Activated gamma-delta T cell (primary cell): ENCODE measurements around the gene DAB1.

Experiments used
- DNase-seq: peaks from one replicate; lab custom pipeline; 2025; lab: John Stamatoyannopoulos, UW

Gene DAB1

DNA sequence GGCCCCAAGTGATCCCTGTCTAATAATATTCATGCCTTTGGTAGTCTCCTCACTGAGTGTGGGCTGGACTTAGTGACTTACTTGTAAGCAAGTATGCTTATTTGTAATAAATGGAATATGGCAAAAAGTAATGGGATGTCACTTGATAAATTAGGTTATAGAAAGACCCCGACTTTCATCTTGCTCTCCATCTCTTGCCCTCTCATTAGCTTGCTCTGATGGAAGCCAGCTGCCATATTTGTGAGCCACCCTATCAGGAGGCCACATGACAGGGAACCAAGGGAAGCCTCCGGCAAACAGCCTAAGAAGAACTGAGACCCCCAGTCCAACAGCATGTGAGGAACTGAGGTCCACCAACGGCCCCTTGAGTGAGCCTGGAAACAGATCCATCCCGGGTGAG, 107.0 kb downstream of the DAB1 start:
- no peak for DNase-seq

DNA sequence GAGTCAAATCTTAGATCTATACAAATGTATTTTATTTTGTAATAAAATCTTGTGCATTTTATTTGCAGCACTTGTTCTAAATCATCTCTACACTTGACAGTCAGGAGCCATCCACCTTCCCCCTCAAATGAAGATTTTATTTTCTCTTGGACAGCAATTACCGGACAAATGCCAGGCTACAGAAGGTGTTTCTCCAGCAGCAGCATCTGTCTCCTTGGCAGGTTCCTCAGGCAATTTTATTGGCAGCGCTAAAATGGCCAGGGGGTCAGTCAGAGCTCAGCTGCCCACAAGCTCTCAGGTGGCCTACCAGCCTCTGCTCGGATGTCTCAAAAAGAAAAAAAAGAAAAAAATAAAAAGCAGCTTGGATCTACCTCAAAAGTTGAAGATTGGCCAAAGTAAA, 107.6 kb downstream of the DAB1 start:
- DNase-seq = no peak

DNA sequence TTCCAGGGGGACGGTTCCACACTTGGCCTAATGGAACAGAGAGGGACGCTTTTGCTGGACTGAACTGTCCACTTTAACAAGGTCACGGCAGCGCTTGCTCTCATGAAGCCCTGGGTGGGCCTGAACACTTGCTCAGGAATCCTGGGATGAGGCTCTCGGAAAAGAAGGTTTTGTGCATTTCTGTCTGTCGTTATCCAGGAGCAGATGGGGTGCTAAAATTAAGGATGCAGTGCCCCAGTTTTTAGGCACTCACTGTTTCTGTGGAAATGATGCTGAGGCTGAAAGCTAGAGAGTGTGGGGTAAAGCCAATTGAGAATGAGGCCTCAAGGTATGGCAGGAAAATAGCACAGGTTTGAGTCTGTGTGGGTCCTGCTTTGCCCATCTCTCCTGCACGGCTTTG, 111.0 kb downstream of the DAB1 start:
- no peak for DNase-seq

DNA sequence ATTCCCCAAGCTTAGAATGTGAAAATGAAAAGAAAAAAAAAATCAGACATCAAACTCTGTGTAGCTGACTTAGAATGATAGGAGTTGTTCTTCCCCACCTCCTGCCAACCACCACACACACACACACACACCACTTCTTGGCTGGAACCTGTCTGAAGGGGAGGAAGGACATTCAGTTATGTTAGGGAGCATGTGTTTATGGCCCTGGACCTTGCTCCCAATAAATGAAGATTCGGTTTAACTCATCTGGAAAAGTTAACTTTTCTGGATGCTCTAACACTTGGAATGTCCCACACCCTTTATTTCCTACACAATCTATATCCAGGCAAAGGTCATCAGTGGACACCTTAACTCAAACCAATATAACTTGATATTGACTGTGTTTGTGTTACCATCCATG, 112.4 kb downstream of the DAB1 start:
- DNase-seq = no peak

DNA sequence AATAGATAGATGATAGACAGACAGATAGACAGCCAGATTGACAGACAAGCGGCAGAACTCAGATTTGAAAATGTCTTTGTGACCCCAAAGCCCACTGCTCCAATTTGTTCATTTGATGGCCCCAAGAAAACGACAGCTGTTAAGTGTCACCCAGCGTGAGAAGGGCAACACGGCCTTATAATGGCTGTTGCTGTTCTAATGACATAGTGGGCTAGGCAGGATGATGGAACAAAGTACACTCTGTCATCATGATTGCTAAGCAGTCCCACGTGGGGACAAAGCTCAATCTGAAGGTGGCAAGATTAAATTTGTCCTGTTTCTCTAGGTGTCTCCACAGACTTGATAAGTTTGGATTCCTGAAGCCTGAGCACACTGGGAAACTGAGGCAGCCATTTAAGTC, 112.9 kb downstream of the DAB1 start:
- DNase-seq = no peak

DNA sequence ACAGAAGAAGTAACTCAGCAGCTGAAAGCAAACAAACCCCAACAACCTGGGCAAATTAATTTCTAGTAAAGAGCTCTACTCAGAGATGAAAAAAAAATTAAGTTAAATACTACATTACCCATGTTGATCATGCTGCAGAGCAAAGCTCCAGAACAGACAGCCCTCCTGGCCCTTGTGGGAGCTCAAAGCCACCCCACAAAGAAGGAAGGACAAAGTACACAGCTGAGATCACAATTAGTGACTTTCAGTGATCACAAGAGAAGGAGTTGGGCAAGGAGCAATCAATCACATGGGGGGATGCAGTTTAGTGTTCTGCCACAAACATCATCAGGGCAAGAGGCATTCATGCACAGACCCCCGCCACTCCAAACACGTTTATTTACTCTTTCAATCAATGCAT, 114.2 kb downstream of the DAB1 start:
- no peak for DNase-seq

DNA sequence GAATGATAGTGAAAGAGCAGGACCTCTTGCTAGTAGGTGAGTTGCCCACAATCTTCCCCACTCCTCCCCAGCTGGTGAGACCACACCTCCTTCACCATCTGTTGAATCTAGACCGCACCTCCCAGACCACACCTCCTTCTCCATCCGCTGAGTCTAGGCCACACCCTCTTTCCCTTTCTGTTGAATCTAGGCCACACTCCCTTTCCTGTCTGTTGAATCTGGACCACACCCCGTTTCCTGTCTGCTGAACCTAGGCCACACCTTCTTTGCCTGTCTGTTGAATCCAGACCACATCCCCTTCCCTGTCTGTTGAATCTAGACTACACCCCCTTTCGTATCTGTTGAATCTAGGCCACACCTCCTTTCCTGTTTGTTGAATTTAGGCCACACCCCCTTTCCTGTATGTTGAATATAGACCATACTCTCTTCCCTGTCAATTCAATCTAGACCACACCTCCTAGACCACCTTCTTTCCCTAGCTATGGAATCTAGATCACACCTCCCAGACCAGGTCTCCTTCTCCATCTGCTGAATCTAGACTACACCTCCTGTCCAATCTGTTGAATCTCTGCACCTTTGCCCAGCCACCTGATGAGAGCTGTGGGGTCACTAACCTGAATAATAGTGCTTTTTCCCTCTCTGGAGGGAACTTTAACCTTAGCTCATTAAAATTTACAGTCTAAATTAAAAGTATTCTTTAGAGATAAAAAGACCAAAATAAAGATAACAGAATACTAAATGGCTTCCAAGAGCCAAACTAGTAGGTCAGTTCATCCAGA, 116.3 kb downstream of the DAB1 start:
- DNase-seq = no peak

DNA sequence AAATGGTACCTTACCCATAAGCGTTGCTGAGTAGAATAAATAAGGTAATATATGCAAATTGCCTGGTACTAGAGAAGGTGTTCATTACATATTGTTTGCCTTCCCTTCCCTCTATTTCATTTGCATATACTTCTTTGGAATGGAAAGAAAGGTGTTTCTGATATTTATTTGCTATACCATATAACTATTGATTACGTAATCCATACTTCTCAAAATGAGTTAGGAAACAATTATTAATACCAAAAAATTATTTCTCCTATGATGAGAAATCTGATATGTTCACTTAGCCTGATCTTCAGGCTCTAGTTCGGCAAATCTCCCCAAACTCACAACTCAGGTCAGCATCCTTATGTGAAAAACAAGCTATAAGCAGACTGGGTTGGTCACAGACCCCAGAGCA, 119.3 kb downstream of the DAB1 start:
- DNase-seq = no peak

DNA sequence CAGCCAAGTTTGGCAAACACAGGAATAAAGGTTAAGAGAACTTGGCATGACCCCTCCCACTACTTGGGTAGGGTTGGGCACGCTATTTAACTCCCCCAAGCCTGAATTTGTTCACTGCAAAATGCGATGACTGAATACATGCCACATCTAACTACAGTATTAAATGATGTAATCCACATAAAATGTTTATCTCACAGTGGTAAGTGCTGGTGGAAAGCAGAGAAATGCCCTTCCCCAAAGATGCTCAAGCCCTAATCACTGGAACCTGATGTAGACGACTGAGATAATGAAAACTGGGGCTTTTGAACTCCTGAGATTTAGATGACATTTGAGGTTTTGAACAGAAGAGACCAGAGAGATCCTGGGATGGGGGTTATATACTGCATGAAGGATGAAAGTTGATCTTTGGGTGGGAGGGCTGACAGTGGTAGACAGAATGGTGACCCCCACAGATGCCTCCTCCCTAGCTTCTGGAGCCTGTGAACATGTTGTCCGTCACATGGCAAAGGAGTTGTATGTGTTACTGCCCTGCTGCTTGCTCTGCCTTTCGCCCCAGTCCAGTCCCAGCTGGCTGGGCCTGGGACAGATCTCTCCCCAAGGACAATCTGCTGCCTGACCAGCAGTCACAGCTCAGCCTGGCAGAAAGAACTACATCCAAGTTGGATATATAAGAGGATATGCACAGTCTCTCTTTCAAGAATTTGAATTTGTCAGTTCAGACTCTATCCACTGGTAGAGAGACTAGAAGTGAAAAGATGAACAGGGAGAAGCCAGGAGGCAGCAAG, 120.9 kb downstream of the DAB1 start:
- no peak for DNase-seq

DNA sequence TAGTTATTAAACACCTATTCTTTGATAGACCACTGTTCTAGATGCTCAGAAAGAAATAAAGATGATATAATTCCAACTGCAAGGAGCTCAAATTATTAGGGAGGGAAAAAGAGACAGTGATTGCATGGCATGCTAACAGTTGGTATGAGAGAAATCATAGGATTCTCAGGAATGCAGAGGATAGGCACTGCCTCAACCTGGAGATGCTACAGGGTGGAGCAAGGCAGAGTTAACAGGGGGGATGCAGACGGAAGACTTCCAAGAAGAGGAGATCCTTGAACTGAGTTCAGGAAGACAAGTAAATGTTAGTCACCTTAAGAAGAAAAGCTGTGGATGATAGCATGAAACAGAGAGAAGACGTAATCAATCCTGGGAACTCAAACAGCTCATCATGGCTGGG, 123.7 kb downstream of the DAB1 start:
- no peak for DNase-seq

DNA sequence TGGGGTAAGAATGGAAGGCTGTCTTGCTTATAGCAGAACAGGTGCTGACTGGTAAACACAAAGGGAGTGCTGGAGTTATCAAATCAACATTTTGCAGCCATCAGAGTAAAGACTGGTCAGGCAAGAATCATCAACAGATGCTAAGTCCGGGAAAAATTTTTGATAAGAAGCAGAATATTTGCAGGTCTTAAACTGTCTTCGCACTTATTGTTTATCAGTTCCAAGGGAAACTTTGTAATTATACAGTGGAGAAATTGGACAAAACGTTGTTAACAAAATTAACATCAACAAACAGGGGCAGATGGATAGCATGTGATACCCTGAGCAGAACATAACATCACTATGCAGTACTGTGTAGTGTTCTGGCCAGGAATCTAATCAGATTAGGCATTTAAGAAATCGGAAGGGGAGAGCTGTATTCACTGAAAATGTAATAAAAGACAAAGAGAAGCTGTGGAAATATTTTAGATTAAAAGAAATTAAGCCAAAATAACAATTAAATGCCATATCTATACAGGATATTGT, 127.1 kb downstream of the DAB1 start:
- no peak for DNase-seq

DNA sequence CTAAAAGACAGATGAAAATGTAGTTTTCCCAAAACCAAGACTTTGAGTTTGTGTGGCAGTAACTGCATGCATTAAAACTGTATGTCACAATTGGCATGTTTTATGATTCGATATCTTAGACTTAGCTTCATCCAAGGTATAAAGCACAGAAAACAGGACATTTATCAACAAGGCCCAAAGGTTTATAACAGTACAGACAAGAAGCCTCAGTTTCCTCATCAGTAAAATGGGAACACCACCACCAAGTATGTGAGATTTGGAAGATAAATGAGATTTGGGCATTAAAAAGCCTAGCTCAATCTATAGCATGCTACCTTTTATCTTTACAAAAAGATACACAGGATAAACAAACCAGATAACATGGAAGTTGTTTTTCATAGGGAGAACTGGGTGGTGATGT, 128.5 kb downstream of the DAB1 start:
- no peak for DNase-seq

DNA sequence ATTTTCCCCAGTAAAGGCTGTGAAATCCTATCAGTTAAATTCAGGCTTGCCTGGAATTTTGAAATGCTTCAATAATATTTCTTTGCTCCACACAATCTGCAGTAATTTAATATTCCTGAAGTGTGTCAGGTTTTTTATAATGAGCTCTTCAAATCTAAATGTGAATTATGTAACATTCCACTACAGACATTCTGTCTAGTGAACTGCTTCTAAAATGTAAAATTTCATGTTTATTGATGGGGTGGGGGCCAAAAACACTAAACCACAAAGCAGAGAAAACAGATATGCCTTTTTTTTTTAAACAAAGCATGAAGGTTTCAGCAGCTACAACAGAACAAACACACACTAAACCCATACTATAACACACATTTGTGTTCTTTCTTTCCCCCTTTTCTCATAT, 129.7 kb downstream of the DAB1 start:
- no peak for DNase-seq

DNA sequence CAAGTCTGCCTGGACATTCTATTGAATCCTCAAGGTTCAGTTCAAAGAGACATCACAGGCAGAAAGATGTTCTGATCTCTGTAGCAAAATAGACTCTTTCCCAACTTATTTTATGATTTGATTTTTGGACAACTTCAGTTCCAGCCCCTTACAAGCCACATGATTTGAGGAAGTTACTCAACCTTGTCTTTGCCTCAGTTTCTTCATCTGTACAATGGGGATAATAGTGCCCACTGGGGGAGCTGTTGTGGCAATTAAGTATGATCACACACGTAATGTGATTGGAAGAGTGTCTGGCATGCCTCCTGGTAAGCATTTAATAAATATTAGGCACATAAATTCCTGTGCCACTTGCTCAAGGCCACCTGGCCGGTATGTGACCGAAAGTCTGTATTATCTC, 130.6 kb downstream of the DAB1 start:
- no peak for DNase-seq

DNA sequence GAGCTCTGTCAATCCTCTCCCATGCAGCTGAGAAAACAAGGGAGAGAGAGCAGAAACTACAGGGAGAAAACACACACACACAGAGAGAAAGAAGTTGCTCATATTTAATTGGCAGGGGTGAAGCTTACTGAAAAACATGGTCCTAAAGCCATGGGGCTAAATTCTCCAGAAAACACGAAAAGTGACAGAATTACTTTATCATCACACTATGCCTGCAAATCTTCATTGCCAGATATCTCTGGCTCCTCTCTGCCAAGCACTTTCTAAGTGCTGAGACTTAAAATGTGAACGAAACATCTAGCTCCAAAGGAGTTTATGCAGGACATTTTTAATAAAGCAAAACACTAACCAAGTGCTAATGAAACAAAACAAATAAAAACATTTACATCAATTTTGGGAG, 134.1 kb downstream of the DAB1 start:
- DNase-seq = no peak

DNA sequence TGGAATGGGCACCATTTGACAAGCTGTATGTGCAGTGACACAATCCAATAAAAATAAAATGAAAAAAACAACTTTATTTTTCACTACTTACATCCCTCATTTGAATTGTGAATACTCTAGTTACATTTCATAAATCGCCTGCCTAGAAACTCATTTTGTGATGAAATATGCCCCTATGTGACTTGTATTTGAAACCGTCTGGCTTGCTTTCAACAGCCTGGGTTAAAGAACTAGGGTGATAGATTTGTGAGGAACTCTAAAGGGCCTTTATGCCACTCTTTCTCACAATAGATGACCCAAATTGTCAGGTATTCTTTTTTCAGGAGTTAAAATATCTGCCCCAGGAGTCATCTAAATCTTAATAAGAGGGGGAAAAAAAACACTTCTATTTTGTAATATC, 137.9 kb downstream of the DAB1 start:
- no peak for DNase-seq

DNA sequence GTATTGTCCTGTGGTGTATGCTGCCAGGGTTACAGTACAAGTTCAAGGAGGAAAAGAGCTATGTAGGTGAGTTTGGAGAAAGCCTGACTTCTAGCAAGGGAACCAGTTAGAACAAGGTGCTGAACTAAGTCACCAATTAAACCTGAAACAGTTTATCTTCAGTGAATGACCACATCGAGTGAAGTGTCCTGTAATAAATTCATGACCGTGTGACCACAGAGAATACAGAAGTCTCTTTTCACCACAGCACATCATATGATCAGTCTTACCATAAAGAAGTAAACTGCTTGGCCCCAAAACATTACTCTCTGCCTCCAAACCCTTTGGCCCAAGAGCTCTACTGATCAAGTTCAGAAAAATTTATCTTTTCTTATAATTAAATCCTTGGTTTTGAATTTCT, 141.4 kb downstream of the DAB1 start:
- DNase-seq = no peak

DNA sequence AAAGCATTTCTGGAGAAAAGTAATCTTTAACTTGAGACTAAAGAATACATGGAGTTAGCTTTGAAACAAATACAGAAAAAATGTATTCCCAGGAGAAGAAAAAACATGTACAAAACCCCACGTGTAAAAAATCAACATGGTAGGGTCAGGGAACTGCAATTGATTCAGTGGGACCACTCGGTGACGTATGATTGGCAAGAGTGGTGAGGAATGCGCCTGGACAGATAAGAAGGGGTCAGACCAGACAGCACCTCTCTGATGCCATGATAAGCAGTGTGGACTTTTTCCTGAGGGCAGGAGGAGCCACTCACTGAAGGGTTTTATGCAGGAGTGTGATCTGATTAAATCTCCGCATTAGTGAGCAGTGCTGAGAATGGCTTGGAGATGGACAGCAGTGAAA, 142.5 kb downstream of the DAB1 start:
- no peak for DNase-seq

DNA sequence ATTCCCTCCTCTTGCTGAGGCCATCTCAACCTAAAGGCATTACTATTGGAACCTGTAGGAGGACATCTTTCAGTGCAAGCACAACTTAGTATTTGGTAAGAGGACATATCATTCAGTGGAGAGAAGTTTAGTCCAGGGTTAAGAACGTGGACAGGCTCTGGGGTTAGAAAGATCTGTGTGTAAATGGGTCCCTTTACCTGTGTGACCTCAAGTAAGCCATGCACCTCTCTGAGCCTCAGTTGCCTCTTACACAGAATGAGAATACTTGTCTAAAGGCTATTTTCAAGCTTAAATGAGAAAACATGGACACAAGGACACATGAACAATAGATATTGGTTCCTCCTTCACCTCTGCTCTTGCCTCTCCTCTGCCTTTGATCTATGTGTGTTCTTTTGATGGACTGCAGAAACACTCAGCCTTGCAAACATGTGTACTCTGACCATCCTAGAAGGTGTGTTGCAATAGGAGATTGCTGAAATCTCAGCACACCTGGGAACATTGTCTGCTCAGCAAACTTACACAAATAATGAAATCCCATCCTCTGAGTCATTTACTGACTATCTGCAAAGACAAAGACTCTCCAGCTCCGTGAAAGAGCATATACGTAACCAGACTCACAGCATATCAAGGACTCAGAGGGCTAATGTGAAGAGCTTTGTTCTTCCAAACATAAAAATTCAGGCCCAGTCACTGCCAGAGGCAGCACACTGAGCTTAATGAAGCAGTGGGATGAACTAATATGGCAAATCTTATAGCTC, 143.8 kb downstream of the DAB1 start:
- DNase-seq = no peak

DNA sequence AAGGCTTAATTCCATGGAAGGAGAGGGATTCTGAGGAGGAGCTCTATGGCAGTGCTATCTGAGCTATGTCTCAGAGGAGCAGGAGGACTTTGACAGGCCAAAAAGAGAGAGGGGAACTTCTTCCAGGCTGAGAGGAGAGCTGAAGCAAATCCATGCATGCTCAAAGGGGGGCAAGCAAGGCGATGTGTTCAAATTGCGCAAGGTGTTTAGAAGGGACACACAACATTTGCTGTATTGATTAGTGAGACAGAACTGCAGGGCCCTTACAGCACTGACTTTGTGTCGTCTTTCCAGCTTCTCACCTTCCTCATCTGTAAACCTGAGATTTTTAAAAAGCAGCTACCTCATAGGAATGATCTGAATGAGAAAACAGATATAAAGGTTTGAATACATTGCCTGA, 145.3 kb downstream of the DAB1 start:
- DNase-seq = no peak

DNA sequence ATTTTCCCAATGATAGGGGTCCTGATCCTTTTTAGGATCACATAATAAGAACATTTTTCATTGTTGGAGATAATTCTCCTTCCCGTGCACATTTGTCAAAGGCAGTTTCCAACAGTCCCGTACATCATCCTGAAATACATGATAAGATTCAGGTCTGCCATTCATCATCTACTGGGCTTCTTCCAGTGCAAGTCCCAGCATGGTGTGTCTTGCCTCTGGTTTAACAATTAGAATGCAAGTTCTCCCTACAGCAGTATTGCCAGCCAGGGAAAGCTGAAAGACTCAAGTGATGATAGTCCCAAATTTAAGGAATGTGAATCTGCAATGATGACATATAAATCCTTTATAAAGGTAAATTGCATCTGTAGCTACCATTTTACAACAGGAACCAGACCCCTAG, 146.2 kb downstream of the DAB1 start:
- no peak for DNase-seq

DNA sequence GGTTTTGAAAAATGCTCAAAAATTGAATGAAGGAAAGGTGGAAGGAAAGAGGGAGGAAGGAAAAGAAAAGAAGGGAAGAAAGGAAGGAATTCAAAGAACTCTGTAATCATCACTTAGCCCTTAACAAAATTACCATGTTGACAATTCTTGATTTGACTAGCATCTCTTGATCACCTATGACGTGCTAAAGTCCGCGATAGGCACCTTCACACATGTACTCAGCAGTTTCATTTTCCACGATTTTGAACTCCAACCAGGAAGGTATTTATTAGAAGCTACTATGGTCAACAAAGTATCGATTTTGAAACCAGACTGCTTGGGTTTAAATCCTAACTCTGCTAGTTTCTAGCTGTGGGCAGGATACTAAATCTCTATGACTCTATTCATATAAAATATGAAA, 146.9 kb downstream of the DAB1 start:
- no peak for DNase-seq

DNA sequence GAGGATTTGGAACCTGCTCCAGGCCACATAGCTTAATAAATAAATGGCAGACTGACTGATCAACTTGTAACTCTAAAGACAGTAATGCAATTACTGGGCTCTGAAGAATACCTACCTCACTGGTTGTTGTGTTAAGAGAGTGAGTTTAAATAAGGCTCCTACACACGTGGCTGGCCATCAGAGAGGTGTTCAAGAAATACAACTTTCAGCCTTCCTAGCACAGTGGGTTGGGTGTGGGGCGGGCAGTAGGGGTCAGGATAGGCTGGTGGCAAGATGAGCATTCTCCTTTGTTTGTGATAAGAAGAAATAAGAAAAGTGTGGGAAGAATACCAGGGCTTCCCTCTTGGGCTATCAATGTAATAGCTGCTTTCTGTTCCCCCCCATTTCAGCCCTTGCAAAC, 151.3 kb downstream of the DAB1 start:
- no peak for DNase-seq
